Measurements from ENCODE around the gene SRXN1.

The SRXN1 gene

GRCh38 chr20:635028-635892 lies 17.7 kb downstream of the SRXN1 start:
- Histone ChIP-seq H3K27me3 (replicated peaks) (no peaks in the 10 kb centered on the region), H3K4me3 (ENCODE audit: low read depth, low read length) (no peak overlapping the region), H3K36me3 (replicated peaks) (no peaks in the 10 kb centered on the region), H3K27ac (no peak overlapping the region)
- TF ChIP-seq CTCF (IDR thresholded peaks at IDR 0.05; ENCODE audit: low read depth, low read length, missing control alignments) = no peak
- in situ Hi-C loops (cut with HindIII; ENCODE audit: low pct_ligation_motif_present, low sequenced_read_pairs) = no loop called here
- DNase-seq = no peak

- H3K27me3 ChIP-seq (replicated peaks) = no peaks in the 10 kb centered on the region
- H3K36me3 ChIP-seq (replicated peaks) = no peaks in the 10 kb centered on the region
- in situ Hi-C loops (cut with HindIII; ENCODE audit: low pct_ligation_motif_present, low sequenced_read_pairs) = no loop called here
- no peak overlapping the region for H3K27ac ChIP-seq
- no peak for DNase-seq
- H3K4me3 ChIP-seq (ENCODE audit: low read depth, low read length) = no peak overlapping the region
- no peak for TF ChIP-seq CTCF (IDR thresholded peaks at IDR 0.05; ENCODE audit: low read depth, low read length, missing control alignments)
These were observed 18.7 kb downstream of the SRXN1 start for GRCh38 chr20:634148-634925.

DNA sequence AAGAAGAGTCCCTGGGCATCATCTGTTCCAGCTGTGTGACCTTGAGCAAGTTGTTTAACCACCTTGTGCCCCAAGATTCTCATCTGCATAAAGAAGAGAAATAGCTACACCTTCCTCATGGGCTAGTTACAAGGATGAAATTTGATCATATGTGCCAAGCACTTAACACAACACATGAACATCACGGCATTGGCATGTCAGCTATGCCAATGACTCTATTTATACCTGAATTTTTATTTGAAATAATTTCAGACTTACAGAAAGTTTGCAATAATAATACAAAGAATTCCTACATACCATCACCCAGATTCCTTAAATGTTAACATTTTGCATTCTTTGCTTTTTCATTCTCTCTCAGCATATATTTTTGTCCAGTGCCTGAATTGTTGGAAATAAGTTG lies 21.9 kb downstream of the SRXN1 start:
- no peak overlapping the region for H3K4me3 ChIP-seq (ENCODE audit: low read depth, low read length)
- no peaks in the 10 kb centered on the region for H3K27me3 ChIP-seq (replicated peaks)
- no peak overlapping the region for H3K27ac ChIP-seq
- H3K36me3 ChIP-seq (replicated peaks) = no peaks in the 10 kb centered on the region
- in situ Hi-C loops (cut with HindIII; ENCODE audit: low pct_ligation_motif_present, low sequenced_read_pairs) = no loop called here
- no peak for TF ChIP-seq CTCF (IDR thresholded peaks at IDR 0.05; ENCODE audit: low read depth, low read length, missing control alignments)
- peak; percentile 26 for DNase-seq

GRCh38 chr20:626579-626978 lies 26.4 kb downstream of the SRXN1 start:
- Histone ChIP-seq H3K4me3 (ENCODE audit: low read depth, low read length) (no peak overlapping the region), H3K36me3 (replicated peaks) (no peaks in the 10 kb centered on the region), H3K27ac (no peak overlapping the region), H3K27me3 (replicated peaks) (no peaks in the 10 kb centered on the region)
- no peak for TF ChIP-seq CTCF (IDR thresholded peaks at IDR 0.05; ENCODE audit: low read depth, low read length, missing control alignments)
- no peak for DNase-seq
- in situ Hi-C loops (cut with HindIII; ENCODE audit: low pct_ligation_motif_present, low sequenced_read_pairs) = no loop called here

DNA sequence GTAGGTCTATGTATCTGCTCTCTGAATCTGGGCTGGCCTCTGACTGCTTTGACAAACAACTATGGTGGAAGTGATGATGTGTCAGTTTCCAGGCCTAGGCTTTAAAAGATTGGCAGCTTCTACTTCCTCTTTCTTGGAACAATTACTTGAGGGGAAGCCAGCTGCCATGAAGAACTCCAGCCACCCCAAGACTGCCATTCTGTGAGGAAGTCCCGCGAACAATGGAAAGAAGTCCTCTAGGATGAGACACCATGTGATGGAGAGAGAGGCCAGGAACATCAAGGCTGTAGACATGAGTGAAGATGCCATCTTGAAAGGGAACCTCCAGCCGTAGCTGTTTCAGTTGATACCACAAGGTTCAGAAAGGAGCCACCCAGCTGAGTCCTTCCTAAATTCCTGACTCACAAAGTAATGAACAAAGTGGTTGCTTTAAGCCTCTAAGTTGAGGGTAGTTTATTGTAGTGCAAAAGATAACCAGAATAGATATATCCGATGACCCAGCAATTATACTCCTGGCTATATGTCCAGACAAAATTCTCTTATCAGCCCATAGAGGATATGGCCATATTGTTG lies 27.6 kb downstream of the SRXN1 start:
- no peaks in the 10 kb centered on the region for H3K36me3 ChIP-seq (replicated peaks)
- DNase-seq = no peak

More for the DNA sequence above, 27.6 kb downstream of the SRXN1 start:
- Histone ChIP-seq H3K4me3 (ENCODE audit: low read depth, low read length) (no peak overlapping the region), H3K27me3 (replicated peaks) (no peaks in the 10 kb centered on the region), H3K27ac (no peak overlapping the region)
- in situ Hi-C loops (cut with HindIII; ENCODE audit: low pct_ligation_motif_present, low sequenced_read_pairs) = no loop called here
- TF ChIP-seq CTCF (IDR thresholded peaks at IDR 0.05; ENCODE audit: low read depth, low read length, missing control alignments) = no peak

All from brain microvascular endothelial cell (primary cell).